Activated CD8-positive, alpha-beta memory T cell treated with anti-CD3 and anti-CD28 coated beads, Interleukin-2, amount 50 U/mL, for 4 hours (primary cell): ENCODE measurements around the gene ADGRD1.

Source experiments
- DNase-seq: peaks from one replicate; pipeline ENCODE4 v3.0.0-alpha.2; 2020

ADGRD1 gene

GRCh38 chr12:131176926-131177325 is 223.2 kb downstream of the ADGRD1 start:
- DNase-seq: no peak

- DNase-seq: no peak
Observed at GRCh38 chr12:131177599-131177998, 223.9 kb downstream of the ADGRD1 start.

GRCh38 chr12:131187602-131188001 is 233.9 kb downstream of the ADGRD1 start:
- DNase-seq: no peak

- DNase-seq: no peak
Observed at GRCh38 chr12:131188131-131189050, 234.7 kb downstream of the ADGRD1 start.

- no peak for DNase-seq
Observed at GRCh38 chr12:131189781-131190180, 236.1 kb downstream of the ADGRD1 start.

- no peak for DNase-seq
Observed at GRCh38 chr12:131190965-131191364, 237.3 kb downstream of the ADGRD1 start.
